Measurements from ENCODE around the gene KIF25. TPM values are rescaled to one million over a fixed set of nuclear protein-coding genes. Genes with fewer than 3 reads are reported as not detected.

KIF25 gene
- total RNA-seq, 2 experiments from 2014 or later = not detected

DNA sequence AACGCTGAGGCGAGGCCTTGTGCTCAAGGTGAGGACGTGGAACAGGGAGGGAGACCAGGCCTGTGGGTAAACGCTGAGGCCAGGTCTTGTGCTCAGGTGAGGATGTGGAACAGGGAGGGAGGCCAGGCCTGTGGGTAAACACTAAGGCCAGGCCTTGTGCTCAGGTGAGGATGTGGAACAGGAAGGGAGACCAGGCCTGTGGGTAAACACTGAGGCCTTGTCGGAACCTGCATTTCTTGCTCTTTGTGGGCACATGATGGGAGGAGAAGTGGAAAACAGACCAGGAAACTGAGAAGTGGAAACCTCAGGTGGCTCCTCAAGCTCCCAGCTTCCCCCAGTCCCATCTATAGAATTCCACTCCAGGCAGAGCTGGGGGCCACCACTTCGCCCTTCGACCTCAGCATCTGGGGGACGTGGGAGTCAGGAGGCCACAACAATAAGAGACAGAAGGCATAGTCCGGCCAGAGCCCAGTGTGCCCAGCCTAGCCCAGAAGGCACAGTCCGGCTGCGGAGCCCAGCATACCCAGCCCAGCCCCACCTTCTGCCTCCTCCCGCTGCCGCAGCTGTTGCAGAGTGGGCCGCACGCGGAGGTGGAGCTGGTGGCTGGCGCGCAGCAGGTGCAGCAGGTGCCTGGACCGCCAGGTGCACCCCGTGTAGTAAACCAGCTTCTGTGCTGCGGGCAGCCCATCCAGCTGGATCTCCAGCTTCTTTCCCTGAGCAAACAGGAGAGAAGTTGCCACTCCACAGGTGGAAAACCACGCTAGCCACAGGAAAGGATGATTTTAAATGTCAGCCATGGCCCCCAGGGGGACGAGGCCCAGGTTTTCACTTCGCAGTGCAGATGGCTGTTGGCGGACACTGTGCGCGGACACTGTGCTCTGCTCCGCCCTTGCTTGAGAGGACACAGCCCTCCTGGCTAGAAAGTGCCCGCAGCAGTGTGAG is 64.1 kb downstream of the KIF25 start:
- Mint-ChIP-seq H3K27ac (no peak overlapping the region), H3K4me3 (no peak overlapping the region), H3K27me3 (no peaks in the 10 kb centered on the region), H3K4me1 (ENCODE audit: low read depth) (no peaks in the 10 kb centered on the region), H3K36me3 (ENCODE audit: low read depth) (no peaks in the 10 kb centered on the region), H3K9me3 (no peaks in the 10 kb centered on the region)
- ATAC-seq (no peak), DNase-seq (no peak)
- ChIA-PET CTCF (no interaction called here), POLR2A (no interaction called here)
- TF ChIP-seq CTCF (IDR thresholded peaks at IDR 0.05) = no peak
- intact Hi-C loops (cut with micrococcal nuclease) = no loop called here

- Mint-ChIP-seq H3K27me3 (no peaks in the 10 kb centered on the region), H3K9me3 (no peaks in the 10 kb centered on the region), H3K36me3 (ENCODE audit: low read depth) (no peaks in the 10 kb centered on the region), H3K27ac (no peak overlapping the region), H3K4me3 (no peak overlapping the region), H3K4me1 (ENCODE audit: low read depth) (no peaks in the 10 kb centered on the region)
- ChIA-PET CTCF (no interaction called here), POLR2A (no interaction called here)
- ATAC-seq (no peak), DNase-seq (no peak)
- intact Hi-C loops (cut with micrococcal nuclease) = no loop called here
- no peak for TF ChIP-seq CTCF (IDR thresholded peaks at IDR 0.05)
Observed at GRCh38 chr6:168062346-168063289, 65.1 kb downstream of the KIF25 start.

DNA sequence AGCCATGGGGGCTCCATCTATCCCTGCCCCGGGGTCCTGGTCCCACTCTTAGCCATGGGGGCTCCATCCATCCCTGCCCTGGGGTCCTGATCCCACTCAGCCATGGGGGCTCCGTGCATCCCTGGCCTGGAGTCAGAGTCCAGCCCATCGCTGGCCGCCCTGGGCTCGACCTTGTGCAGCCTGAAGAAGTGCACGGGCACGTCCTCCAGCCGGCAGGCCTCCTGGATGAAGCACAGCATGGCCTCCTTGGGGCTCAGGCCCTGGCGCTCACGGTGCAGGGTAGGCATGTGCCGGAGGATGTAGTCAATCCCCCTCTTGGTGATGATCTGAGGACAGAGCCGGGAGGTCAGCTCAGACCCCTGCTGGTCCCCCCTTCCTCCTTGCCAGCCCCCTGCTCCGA is 66.0 kb downstream of the KIF25 start:
- Mint-ChIP-seq H3K9me3 (no peaks in the 10 kb centered on the region), H3K4me1 (ENCODE audit: low read depth) (no peaks in the 10 kb centered on the region), H3K27ac (no peak overlapping the region), H3K27me3 (no peaks in the 10 kb centered on the region), H3K36me3 (ENCODE audit: low read depth) (no peaks in the 10 kb centered on the region), H3K4me3 (no peak overlapping the region)
- ATAC-seq = no peak
- ChIA-PET POLR2A (no interaction called here), CTCF (no interaction called here)
- intact Hi-C loops (cut with micrococcal nuclease) = no loop called here
- DNase-seq = no peak
- no peak for TF ChIP-seq CTCF (IDR thresholded peaks at IDR 0.05)

DNA sequence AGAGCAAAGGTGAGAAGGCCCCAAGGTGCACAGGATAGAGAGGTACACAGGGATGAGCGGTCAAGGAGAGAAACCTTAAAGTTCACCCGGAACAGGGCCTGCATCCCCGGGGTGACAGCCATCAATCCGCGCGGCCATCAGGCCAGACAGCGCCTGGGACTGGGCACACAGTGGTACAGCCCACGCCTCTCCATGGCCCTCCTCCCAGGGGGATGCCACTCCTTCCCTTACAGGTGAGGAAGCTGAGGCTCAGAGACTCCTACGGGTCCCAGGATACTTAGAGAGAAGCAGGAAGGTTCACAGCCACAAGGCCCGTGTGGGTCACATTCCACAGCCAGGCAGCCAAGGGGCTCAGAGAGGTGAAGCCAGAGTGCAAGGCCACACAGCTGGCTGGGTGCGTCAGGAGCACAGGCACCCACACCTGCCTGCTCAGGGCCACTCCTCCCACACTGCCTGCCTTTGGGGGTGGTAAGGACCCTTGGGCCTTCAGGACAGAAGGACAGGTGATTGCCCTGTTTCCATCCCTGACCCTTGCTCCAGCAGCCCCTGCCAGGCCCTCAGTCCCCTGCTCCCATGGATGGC is 66.8 kb downstream of the KIF25 start:
- Mint-ChIP-seq H3K9me3 (no peaks in the 10 kb centered on the region), H3K4me3 (no peak overlapping the region), H3K27ac (no peak overlapping the region), H3K27me3 (no peaks in the 10 kb centered on the region), H3K36me3 (ENCODE audit: low read depth) (no peaks in the 10 kb centered on the region), H3K4me1 (ENCODE audit: low read depth) (no peaks in the 10 kb centered on the region)
- intact Hi-C loops (cut with micrococcal nuclease) = no loop called here
- POLR2A ChIA-PET = no interaction called here
- DNase-seq (no peak), ATAC-seq (no peak)
- no peak for TF ChIP-seq CTCF (IDR thresholded peaks at IDR 0.05)
- CTCF ChIA-PET = no interaction called here

Data from activated CD8-positive, alpha-beta T cell treated with anti-CD3 and anti-CD28 coated beads for 36 hours (primary cell).